Erythroblast (primary cell): ENCODE results near the gene GNAI2.

Source experiments
- GATA1 ChIP-seq: IDR thresholded peaks from 2 replicates; pipeline ENCODE4 v1.6.1; 2011; ENCODE audit warnings: low read depth, mild to moderate bottlenecking, control low read depth, low read length, moderate library complexity
- POLR2A ChIP-seq: IDR thresholded peaks from 2 replicates; pipeline ENCODE4 v1.6.1; 2011; ENCODE audit warnings: mild to moderate bottlenecking, low read length

DNA sequence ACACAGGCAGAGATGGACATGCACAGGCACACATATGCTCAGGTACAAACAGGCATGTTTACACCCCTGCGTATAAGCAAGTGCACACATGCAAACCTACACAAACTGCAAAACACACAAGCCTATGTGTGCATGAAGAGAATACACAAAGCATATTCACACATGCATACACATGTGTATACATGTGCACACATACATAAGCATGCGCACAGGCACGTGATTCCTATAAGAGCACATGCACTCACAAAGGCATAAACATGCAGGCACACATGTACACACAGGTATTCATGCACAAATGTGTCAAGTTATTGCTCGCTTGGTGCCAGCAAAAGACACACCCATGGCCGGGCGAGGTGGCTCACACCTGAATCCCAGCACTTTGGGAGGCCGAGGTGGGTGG, 46.0 kb upstream of the GNAI2 start:
- TF ChIP-seq POLR2A (no peak), GATA1 (no peak)
